Stimulated activated CD8-positive, alpha-beta memory T cell treated with anti-CD3 and anti-CD28 coated beads, Interleukin-2, amount 100 ng/mL, for 48 hours (primary cell): ENCODE results near the gene KRTAP5-9.
"Not testable (repeated sequence)": the region's sequence is repeated elsewhere in the genome, so short reads cannot be mapped to it uniquely, and the experiment has no call there.

Experiments
- DNase-seq, 2 donors: peaks; one replicate each; pipeline ENCODE4 v3.0.0-alpha.2; 2020; ENCODE audit warnings: low read depth in 2 of 2

Gene KRTAP5-9, protein sequence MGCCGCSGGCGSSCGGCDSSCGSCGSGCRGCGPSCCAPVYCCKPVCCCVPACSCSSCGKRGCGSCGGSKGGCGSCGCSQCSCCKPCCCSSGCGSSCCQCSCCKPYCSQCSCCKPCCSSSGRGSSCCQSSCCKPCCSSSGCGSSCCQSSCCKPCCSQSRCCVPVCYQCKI

DNA sequence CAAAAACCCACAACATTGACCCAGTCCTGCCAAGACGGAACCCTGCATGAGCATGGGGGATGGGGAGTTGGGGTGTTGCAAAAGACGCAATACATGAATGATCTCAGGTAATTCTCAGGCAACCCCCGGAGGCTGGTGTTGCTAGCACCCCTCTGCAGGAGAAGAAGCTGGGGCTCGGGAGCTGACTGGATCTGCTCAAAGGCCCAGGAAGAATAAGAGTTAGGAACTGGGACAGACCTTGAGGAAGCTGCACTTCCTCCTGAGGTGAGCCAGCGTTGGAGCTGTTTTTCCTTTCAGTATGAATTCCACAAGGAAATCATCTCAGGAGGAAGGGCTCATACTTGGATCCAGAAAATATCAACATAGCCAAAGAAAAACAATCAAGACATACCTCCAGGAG is at the start of gene KRTAP5-9:
Gene KRTAP5-9, plus strand, starts transcription at position 301 of the 400 bp plus-strand sequence. CDS start 238 bp downstream, outside the sequence.
- no peak for DNase-seq

DNA sequence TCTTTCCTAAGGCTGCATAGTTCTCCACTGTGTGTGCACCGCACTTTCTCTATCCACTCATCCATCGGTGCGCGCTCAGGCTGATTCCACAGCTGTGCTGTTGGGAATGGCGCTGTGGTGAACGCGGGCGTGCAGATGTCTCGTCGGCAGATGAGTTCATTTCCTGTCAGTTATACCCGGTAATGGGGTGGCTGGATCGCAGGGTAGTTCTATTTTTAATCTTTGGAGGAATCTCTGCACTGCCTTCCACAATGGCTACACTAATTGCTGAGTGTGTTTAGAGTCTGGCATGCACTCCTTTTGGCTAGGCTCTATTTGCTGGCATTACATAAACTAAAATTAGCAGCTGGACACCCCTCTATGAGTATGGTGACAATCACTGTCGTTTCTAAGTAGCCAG is 49.1 kb upstream of the KRTAP5-9 start:
- no peak for DNase-seq

DNA sequence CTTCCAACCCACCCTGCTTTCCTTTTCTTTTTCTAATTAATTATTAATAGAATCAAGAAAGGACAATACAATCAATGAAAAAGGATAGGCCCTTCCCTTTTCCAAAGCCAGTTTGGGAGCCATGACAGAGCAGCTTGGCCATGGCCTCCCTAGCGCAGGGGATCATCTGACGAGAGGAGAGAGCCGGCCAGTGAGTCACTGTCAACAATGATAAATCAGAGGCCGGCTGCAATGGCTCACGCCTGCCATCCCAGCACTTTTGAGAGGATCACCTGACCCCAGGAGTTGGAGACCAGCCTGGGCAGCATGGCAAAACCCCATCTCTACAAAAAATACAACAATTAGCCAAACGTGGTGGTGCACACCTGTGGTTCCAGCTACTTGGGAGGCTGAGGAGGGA is 48.7 kb upstream of the KRTAP5-9 start:
- DNase-seq, result no peak

DNA sequence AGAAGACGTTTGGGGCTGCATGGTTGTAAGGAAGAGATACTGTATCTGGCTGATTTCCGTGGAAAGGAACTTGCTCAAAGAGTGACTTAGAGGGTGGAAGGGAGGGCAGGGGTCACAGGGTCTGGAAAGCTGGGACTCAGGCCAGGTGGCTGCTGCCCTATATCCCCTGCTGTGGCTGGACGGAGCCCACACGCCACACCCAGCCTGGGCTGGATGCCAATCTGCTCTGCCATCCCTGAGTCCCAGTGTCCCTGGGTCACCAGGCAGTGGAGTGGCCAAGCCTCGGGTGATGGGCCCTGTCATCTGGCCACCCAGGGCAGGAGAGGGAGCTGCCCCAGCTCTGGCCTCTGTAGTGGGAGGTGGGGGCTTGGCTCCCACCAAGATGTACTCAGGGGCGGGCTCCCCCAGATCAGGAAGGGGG is 47.6 kb upstream of the KRTAP5-9 start:
- no peak for DNase-seq

DNA sequence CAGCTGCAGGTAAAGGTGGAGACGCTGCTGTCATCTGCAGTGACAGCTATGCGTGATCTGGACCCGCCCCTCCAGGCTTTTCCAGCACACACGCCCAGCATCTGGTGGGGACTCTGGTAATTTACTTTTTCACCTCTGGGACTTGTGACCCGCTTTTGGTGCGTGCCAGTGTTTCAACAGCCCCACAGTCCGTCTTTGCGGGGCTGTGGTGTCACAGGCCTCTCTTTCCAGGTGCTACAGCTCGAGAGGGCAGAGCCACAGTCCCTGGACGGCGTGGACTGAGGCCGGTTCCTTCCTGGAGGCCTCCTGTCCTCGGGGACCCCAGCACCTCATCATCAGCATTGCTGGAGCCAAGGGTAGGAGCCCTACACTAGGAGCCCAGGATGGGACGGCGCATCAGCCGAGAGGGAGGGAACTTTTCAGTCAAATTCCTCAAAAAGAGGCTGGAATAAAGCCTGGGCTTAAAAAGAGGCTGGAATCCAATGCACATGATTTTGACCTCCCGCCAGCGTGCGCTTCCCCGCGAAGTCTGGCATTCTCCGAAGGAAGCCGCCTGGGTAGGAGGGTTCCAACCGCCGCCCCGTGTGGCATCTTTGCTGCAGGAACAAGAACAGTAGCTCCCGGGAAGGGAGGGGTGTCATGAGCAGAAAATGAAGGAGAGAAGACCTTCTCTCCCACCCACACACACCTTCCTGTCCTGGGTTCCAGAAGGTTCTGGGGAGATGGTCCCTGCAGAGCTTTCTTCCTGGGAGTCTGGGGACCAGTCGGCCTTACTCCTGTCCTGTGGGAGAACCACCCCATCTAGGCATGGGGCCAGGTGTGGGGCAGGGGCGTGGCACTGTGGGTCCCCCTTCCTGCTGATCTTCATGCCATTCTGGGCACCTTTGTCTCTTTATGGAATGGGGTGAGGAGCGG is 46.9 kb upstream of the KRTAP5-9 start:
- no peak for DNase-seq

DNA sequence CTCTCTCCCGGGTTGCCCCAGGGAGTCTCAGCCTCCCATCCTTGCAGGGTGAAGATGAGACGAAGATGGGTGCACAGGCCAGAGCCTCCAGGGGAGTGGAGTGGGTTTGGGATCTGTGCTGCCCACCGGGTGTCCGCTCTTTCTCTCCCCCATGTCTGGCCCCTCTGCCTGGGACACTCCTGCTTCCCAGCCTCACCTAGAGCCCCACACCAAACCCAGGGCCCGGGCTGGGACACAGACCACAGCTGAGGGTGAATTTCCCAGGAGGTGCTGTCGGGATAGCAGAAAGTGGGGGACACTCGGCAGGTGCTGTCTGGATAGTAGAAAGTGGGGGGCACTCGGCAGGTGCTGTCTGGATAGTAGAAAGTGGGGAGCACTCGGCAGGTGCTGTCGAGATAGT is 46.2 kb upstream of the KRTAP5-9 start:
- DNase-seq, result no peak

DNA sequence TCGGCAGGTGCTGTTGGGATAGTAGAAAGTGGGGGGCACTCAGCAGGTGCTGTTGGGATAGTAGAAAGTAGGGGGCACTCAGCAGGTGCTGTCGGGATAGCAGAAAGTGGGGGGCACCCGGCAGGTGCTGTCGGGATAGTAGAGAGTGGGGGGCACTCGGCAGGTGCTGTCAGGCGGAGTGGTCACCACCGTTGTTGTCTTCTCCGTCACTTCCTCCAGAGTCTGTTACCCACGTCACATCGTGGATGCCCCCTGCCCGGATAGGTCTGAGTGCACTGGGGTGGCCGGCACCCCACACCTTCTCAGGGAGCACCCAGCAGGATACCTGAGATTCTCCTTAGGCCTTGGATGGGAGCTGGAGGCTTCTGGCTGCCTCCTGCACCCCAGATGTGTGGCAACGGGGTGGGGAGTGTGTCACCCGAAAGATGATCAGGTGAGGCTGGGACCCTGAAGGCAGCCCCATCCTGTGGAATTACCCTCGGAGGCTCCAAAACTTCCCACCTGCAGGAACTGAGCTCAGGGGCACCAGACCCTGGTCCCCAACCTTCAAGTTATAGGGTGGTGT is 45.3 kb upstream of the KRTAP5-9 start:
- no peak for DNase-seq

DNA sequence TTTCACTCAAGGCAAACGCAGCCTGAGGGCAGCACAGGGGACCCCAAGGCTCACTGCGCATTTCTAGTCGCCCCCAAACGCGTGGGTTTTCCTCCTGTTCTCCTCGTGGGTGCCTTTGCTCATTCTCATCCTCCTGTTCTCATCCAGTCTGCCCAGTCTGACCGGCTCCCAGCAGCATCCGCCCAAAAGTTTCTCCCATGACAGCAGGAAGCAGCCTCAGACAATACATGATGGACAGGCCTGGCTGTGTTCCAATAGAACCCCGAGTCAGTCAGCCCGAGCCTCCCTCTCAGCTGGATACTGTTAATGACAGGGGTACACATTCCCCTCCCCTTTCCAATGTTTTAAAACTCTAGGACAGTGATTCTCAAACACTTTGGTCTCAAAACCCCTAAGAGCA is 43.7 kb upstream of the KRTAP5-9 start:
- DNase-seq, result no peak

DNA sequence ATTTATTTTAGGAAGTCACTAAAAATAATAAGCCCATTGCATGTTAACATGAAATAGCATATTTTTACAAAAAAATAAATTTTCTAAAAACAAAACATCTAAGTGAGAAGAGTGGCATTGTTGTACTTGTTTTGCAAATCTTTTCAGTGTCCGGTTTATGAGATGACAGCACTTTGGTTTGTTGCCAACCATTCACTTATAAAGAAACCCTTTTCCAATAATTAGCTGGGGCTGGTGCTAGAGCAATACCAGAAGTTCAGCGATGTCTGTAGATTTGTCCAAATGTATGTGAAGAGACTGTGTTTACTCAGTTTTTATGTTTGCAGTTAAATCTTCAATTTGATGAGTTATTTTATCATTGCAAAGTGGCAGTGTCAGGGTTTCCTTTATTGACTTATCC is 43.2 kb upstream of the KRTAP5-9 start:
- DNase-seq, result no peak

DNA sequence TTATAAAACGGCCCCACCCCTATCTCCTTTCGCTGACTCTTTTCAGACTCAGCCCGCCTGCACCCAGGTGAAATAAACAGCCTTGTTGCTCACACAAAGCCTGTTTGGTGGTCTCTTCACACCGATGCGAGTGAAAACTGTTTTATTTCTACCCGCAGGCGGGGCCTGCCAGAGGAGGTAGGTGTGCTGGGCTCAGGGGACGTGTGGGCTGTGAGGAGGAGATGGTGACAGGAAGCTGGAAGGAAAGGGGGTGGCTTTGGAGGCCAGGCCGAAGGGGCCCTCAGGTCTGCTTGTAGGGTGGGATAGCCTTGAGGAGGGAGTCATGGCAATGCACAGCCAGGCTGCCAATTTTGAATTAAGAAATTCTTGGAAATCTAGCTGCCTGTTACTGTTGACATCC is 42.4 kb upstream of the KRTAP5-9 start:
- no peak for DNase-seq

DNA sequence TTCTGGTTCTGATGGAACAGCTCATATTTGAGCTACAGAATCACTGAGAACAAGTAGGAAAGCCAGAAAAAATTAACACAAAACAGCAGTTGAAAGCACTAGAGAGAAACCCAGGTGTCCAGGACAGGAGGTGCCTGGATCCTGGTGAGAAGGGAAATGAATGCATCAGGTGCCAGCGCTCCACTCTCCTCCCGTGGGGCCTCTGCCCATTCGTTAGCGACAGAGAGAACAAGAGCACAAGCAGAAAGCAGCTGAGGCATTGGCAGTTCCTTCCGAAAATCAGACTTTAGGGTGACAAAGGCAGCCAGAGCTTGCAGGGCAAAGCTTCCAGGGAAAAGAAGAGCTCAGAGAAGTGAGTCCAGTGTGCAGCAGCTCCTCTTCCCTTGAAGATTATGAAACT is 41.1 kb upstream of the KRTAP5-9 start:
- DNase-seq, result no peak

DNA sequence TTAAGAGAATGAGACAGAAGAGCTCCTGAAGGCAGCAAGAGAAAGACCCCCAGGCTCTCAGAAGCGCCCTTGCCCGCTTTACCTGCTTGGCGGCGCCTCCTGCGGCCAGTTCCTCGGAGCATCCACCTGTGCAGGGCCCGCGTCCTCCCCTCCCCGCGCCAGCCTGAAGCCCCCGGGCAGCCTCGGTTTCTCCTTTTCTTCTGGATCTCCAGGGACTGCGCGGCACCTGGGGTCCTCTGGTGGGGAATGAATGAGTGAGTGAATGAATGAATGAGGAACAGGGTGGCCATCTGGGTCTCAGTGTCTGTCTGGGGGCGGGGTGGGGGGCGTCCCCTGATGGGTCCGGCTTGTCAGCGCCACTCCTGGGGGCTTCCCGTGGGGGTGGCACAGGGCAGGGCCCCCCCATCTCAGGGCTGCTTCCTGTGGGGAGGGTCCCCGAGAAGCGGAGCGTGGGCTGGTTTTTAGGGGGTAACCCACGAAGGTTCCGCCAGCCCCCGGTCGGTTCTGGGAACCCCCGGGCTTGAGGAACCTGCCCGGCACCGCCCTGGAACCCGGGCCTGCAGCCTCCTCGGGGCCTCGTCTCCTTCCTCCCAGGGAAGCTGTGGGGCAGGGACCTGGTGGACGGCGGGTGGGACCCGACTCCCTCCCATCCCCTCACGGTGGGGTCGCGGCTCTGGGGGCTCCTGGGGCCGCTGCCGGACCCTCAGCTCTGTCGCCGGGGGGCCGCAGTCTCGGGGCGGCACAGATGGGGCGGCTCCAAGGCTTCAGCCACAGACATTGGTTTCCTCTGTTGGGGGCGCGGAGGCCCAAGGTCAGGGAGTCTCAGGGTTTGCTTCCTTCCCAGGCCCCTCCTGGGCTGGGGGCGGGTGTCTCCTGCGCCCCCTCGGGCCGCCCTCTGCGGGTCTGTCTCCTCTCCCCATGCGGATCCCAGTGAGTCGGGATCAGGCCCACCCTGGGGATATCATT is 29.4 kb upstream of the KRTAP5-9 start:
- DNase-seq, result no peak

DNA sequence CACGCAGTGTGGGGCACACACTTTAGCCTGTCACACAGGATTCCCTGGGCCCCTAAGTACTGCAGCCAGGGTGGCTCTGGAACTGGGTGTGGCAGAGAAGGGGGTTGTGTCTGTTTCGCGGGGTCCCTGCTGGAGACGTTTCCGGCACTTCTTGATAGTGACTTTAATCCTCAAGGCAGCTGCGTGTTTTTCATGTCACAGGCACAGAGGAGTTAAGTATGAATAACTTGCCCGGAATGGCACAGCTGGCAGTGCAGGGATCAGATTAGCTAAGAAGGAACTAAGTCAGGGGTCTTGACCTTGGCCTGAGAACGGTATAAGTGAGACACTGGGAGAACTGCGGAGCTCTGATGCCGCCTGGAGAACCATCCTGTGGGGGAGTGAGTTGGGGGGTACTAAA is 28.7 kb upstream of the KRTAP5-9 start:
- DNase-seq, result no peak

DNA sequence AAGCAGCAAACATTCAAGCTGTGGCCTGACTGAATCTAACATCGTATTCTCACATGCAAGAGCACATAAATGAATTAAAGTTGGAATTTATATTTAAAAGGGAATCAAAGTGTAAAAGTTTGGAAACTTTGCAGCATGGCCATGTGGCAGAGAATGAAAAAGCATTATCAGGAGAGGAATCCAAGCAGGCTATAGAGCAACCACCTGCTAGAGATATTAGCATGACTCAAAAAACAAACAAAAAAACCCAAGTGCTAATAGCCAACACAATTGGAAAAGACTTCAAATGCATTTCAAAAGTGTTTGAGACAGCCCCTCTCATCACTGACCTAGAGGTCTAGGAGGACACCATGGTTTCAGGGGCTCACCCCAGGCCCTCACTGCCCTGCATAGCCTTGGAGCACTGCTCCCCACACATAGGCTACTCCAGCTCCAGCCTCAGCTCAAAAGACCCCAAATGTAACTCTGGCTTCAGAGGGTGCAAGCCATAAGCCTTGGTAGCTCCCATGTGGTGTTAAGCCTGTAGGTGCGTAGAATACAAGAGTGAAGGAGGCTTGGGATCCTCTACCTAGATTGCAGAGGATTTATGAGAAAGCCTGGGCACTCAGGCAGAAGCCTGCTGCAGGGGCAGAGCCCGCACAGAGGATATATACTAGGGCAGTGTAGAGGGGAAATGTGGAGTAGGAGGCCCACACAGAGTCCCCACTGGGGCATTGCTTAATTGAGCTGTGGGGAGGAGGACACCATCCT is 22.9 kb upstream of the KRTAP5-9 start:
- DNase-seq, result no peak

DNA sequence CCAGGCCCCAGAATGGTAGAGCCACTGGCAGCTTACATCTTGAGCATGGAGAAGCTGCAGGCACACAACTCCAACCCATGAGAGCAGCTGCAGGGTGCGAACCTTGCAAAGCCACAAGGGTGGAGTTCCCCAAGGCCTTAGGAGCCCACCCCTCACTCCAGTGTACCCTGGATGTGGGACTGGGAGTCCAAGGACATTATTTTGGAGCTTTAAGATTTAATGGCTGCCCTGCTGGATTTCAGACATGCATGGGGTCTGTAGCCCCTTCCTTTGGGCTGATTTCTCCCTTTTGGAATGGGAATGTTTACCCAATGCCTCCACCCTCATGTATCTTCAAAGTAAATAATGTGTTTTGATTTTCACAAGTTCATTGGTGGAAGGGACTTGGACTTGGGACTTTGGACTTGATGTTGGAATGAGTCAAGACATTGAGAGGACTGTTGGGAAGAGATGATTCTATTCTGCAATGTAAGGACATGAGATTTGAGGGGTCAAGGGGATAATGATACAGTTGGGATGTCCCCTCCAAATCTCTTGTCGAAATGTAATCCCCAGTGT is 22.2 kb upstream of the KRTAP5-9 start:
- no peak for DNase-seq

DNA sequence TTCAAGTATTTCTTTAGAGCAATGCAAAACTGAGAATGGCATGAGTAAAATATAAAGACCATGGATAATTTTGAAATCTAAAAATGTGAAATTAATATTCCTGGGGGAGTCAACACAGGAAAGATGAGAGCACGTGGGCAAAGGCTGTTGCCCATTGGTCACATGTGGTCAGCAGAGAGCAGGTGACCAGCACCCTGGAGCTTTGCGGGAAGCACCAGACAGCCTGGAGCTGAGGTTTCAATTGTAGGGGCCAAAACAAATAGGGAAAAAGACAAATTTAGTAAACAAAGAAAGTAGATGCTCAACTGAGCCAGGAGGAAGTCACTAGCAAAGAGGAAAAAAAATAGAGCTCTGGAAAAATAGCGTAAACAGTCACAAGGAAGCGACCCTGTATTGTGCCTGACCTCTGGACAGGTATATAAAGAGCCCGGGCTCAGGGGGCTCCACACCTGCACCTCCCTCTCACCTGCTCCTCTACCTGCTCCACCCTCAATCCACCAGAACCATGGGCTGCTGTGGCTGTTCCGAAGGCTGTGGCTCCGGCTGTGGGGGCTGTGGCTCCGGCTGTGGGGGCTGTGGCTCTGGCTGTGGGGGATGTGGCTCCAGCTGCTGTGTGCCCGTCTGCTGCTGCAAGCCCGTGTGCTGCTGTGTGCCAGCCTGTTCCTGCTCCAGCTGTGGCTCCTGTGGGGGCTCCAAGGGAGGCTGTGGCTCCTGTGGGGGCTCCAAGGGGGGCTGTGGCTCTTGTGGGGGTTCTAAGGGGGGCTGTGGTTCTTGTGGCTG is 21.2 kb upstream of the KRTAP5-9 start, which contains the start of gene KRTAP5-7:
Gene KRTAP5-7, plus strand, starts transcription at position 472 of the 780 bp plus-strand sequence. Its CDS starts 34 bp downstream, at position 506.
- not testable (repeated sequence) for DNase-seq

DNA sequence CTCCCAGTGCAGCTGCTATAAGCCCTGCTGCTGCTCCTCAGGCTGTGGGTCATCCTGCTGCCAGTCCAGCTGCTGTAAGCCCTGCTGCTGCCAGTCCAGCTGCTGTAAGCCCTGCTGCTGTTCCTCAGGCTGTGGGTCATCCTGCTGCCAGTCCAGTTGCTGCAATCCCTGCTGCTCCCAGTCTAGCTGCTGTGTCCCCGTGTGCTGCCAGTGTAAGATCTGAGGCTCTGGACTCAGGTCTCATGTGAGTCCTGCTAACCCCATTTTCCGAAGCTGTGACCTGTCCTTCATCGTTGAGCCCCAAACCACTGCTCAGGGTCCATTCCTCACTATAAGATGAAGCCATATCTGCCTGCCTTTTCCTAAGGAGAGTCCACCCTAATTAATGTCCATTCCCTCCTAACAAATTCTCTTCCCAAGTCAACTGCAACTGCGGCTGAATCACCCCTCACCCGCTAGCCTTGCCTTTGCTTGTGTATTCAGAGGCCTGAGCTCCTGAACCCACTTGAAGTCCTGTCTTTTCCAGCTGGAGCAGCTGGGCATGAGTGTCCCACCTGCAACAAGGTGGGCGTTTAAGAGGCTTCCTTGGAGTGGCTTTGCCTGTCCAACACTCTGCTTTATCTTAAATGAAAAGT is 20.5 kb upstream of the KRTAP5-9 start:
- no peak for DNase-seq

DNA sequence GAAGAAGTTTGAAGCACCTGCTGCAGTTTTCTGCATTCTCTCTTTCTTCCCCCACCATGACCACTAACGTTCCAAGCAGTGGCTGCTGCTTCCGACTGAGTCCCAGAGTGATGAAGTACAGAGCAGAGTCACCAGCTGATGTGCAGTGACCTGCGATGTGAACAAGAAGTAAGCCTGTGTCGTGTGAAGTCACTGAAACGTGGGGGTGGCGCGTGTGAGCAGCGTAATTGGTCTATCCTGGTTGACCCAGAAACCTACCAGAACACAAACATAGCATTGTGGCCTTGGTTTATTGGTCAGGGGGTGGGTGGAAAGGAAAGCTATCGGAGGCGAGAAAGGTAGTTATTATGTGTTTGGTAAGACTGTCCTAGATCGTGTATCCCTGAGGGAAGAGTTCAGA is 17.6 kb upstream of the KRTAP5-9 start:
- DNase-seq, result no peak

DNA sequence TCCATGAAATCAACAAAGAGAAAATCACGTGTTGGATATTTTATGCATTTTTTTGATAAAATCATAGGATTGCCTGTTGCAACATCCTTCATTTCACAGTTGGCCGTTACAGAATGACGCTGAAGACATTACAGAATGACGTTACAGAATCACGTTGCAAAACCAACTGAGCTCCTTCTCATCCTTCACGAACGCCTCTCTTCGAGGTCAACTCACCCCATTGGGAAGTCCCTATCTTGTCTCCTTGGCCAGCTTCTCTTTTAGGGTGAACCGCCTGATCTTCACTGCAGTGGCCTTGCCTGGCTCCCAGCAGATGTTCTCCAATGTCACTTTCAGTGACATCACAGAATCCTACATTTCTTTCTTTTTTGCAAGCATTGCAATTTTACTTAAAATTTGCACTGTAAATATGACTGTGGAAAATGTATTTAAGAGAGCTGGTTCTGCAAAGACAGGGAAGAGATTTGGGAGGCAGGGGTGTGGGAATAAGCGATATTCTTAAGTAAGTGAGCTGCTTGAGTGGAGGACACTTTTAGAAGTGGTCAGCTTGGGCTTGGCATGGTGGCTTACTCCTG is 16.1 kb upstream of the KRTAP5-9 start:
- no peak for DNase-seq
